Colon (tissue), 2 donors: ENCODE measurements around the gene ITPRIPL2.

Source experiments
- FAIRE-seq: peaks from 2 replicates; lab custom pipeline; 2012; peaks lifted over from hg19 to GRCh38; lab: Jason Lieb, UNC
- donor health status: control.
- donor health status: control.

ITPRIPL2 gene

DNA sequence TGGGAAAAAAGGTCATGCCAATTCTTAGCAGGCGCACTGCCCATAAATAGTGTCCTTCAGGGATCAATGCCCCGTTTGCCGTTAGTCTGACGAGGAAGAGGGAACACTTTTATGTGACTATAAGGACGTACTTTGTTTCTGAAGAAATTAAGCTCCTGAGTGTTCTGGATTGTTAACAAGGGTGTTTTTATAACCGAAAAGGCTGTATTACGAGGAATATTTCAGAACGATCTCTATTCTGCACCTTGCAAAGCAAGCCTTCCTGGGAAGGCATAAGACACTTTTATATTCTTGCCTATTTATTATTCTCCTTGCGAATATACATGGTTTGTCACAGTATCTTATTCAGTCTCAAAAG lies 29.8 kb downstream of the ITPRIPL2 start:
- no peak for FAIRE-seq

DNA sequence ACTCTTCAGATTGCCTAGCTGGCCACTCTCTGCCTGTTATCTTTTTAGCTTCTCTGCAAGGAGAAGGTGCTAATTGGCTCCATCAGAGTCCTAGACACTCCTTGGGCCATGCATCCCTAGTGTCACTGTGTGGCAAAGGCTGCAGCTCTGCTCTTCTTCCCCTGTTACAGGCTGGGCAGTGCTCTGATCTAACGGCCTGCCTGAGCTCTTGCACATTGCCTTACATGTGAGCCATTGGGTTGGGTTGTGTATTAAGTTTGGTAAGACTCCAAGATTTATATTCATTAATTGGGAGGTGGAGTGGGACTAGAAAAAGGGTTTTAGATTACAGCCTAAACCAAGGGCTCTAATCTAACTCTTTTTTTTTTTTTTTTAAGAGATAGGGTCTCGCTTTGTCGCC lies 31.2 kb downstream of the ITPRIPL2 start:
- FAIRE-seq, result no peak

- FAIRE-seq, result no peak
Observed at GRCh38 chr16:19147126-19147525, 33.4 kb downstream of the ITPRIPL2 start.

DNA sequence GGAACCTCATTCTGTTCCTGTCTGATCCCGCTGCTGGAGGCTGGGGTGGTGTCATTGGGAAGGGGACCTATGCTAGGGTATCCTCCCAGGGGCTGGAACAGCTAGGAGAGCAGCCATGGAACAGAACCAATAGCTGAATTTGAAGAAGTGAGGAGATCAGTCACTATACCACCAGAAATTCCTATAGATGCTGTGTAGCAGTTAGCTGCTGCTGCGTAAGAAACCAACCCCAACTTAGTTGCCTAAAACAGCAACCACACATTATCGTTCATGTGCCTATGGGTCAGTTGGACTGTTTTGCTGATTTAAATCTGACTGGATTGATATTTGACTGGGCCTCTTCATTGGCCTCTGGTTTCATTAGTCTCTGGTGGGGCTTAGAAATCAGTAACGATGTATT lies 33.9 kb downstream of the ITPRIPL2 start:
- FAIRE-seq, result no peak

DNA sequence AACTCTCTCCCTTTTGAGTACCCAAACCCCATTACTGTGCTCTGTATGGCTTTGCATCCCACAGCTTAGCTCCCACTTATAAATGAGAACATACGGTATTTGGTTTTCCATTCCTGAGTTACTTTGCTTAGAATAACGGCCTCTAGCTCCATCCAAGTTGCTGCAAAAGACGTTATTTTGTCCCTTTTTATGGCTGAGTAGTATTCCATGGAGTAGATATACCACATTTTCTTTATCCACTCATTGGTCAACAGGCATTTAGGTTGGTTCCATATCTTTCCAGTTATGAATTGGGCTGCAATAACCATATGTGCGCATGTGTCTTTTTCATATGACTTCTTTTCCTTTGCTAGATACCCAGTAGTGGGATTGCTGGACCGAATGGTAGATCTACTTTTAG lies 34.4 kb downstream of the ITPRIPL2 start:
- FAIRE-seq, result no peak

DNA sequence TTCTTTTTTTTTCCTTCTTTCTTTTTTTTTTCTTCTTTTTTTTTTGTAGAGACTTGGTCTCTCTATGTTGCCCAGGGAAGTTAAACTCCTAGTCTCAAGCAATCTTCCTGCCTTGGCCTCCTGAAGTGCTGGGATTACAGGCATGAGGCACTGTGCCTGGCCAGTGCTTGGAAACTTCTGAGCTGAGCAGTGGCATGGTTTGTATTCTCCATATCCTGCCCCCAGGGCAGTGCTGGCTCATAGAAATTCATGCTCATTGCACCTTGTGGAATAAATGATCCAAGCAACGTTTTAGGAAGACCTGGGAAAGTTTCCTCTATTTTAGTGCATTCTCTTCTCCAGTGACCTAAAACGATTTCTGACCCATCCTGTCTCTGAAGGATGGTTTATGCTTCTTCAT lies 37.5 kb downstream of the ITPRIPL2 start:
- FAIRE-seq, result no peak

GRCh38 chr16:19152042-19152441 lies 38.3 kb downstream of the ITPRIPL2 start:
- no peak for FAIRE-seq

DNA sequence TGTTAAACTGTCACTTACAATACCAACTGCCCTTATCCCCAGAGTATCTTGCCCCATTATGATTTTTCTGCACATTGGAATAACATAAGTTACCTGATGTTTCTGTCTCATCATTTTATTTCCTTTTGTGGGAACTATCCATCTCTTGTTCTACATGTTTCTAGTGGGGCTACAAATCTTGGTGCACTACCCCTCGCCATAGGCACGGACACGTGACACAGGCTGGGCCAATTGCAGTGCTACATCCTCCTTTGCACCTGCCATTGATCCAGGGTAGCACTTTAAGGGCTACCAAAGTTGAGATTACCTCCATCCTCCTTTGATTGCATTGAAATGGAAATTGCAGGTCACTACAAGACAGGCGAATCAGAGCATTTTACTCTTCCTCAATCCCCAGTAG lies 40.1 kb downstream of the ITPRIPL2 start:
- FAIRE-seq, result no peak

- FAIRE-seq, result no peak
Observed at GRCh38 chr16:19162085-19162484, 48.3 kb downstream of the ITPRIPL2 start.

GRCh38 chr16:19163215-19163614 lies 49.5 kb downstream of the ITPRIPL2 start:
- no peak for FAIRE-seq

- FAIRE-seq, result no peak
Observed at GRCh38 chr16:19164285-19164684, 50.5 kb downstream of the ITPRIPL2 start.

DNA sequence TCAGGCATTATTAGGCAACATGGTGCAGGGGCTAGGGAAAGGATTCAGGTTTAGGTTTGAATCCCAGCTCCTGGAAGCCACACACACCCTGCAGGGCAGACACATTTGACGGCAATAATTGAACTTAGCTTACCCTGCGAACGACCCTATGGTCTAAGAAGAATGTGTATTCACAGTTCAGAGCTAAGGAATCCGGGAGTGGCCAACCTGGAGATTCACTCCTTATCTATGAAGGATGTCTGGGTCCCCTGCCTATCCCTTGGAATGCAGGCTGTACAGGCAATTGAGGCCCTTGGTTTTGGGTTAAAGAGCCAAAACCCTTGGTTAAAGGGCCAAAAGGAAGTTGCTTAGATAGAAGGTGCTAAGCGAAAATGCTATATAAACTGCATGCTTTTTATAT lies 51.3 kb downstream of the ITPRIPL2 start:
- FAIRE-seq, result no peak

DNA sequence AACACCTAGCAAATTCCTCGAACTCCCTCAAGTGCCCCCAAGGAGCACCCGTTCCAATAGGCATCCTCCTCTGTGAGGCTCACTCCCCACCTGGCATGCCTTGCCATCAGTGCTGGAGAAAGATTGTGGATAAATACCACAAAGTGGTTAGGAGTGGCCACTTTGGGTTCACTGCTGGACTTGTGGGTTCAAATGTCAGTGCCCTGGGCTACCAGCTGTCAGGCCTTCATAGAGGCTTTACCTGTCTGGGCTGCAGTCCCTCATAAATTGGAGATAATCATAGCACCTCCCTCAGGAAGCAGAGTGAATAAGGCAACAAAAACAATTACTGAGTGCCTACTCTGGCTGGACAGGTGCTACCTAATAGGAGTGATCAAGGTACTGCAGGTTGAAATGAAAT lies 52.7 kb downstream of the ITPRIPL2 start:
- no peak for FAIRE-seq

- no peak for FAIRE-seq
Observed at GRCh38 chr16:19167710-19168370, 54.1 kb downstream of the ITPRIPL2 start, which contains the start of gene SYT17. Gene SYT17 (plus strand): TSS chr16:19168240. CDS start chr16:19168647, 407 bp downstream.

- FAIRE-seq, result no peak
Observed at GRCh38 chr16:19168371-19169081, 54.8 kb downstream of the ITPRIPL2 start.

DNA sequence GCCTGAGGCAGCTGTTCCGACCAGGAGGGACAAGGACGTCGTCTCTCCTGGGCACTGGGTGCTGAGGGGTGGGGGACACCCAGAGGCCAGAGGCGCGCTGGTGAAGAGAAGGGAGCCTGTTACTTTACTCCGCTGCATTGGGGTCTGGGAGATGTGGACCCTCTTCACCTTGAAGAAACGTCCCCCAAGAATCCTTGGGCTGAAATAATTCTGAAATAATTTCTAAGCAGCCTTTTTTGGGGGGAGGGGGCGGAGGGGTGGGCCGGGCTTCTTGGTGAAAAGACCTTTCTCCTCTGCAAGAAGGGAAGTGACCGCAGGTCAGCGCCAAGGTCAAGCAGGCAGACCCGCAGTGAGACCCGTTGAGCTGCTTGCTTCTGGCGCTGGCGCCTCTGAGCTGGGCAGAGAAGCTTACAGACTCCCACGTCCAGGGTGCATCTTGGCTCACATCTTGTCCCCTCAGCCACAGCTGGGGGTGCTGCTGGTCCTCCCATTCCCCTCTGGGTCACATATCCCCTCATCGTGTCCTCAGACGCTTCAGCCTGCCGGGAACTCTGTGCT lies 55.4 kb downstream of the ITPRIPL2 start:
- no peak for FAIRE-seq

DNA sequence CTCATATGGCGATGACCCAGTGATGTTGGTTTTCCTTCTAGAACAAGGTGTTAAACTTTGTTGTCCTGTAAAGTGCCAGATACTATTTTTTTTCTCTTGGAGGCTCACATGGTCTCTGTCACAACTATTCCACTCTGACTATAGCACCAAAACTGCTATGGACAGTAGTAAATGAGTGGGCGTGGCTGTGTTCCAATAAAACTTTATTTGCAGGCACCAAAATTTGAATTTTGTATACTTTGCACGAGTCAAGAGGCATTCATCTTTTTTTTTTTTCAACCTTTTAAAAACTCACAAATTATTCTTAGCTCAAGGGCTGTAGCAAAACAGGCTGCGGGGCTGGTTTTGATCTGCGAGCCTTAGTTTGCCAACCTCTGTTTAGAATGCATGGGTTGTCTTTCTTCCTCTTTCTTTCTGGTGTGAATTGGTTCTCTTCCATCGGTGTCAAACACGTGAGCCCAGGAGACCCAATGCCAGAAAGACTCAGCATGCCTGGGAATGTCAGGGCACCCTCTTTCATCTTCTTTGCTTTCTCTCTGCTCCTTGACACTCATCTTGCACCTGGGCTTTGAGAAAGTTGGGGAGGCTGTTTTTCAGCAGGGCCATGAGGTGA lies 56.4 kb downstream of the ITPRIPL2 start:
- FAIRE-seq, result no peak
